GM21723 (cell line): Measurements from ENCODE around the gene PRIM2.
"Not testable (repeated sequence)": the region's sequence is repeated elsewhere in the genome, so short reads cannot be mapped to it uniquely, and the experiment has no call there.

Experiments used
- ATAC-seq: cut with Tn5 transposase; IDR thresholded peaks from one replicate; pipeline ENCODE4 v1.9.1; 2021; ENCODE audit warnings: mild to moderate bottlenecking, moderate library complexity; ENCODE audit not compliant: unreplicated experiment

The PRIM2 gene

GRCh38 chr6:57491795-57492194 lies 174.4 kb downstream of the PRIM2 start:
- ATAC-seq = not testable (repeated sequence)

- ATAC-seq = not testable (repeated sequence)
Observed at GRCh38 chr6:57496251-57496650, 178.8 kb downstream of the PRIM2 start.

GRCh38 chr6:57500368-57501021 lies 183.1 kb downstream of the PRIM2 start:
- ATAC-seq = not testable (repeated sequence)

- not testable (repeated sequence) for ATAC-seq
Observed at GRCh38 chr6:57502387-57502786, 185.0 kb downstream of the PRIM2 start.

GRCh38 chr6:57505251-57505650 lies 187.8 kb downstream of the PRIM2 start:
- ATAC-seq = not testable (repeated sequence)

DNA sequence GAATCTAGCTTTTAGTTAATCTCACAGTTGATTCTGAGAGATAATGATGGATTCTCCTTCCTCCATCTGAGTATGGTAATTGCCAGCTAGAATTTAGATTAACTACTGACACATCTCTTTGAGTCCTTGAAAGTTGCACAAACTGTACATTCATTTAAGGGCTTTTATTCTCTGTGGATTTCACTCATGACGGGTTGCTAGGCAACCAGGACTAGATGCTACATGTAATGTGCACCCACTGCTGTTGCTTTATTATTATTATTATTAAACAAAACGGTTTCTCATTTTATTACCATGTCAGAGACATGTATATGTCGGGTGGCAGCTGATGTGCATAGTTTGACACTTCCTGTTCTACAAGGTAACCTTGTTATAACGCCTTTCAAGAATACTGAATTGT lies 193.0 kb downstream of the PRIM2 start:
- ATAC-seq = not testable (repeated sequence)

GRCh38 chr6:57515171-57515570 lies 197.7 kb downstream of the PRIM2 start:
- ATAC-seq = not testable (repeated sequence)

GRCh38 chr6:57515845-57516244 lies 198.4 kb downstream of the PRIM2 start:
- ATAC-seq = not testable (repeated sequence)

DNA sequence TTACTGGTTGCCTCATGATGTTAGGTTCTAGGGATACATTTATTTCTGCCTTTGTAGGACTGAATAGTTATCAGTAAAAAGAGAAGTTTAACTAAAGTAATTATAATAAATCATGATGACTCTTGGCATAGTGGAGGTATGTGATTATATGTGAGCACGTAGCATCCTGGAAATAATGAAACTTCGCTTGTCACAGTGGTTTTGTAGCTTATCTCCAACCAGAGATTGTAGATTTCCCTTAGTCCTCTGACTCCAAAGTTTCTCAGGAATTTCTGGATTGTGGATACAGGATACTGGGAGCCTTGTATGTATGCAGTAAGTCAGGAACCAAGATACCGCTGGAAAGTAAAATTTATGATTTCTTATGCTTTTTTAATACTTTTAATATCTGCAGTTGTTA lies 199.3 kb downstream of the PRIM2 start:
- ATAC-seq = not testable (repeated sequence)

- not testable (repeated sequence) for ATAC-seq
Observed at GRCh38 chr6:57519198-57519597, 201.8 kb downstream of the PRIM2 start.

DNA sequence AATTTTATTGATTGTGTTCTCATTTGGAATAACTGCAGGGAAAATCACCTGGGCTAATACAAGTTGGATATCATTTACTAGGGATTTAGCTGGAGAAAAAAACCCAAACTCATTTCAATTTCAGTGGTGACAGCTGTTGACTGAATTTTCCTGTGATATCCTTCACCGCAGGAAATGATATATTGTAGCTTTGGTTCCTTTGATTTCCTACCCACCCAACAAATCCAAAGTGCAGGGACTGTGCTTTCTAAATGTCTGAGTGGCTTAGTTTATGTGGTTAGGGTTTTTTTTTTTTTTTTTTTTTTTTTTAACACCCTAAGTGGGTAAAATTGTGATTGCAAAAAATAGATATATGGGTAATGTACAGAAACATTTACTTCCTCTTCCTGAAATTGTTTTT lies 203.7 kb downstream of the PRIM2 start:
- not testable (repeated sequence) for ATAC-seq

DNA sequence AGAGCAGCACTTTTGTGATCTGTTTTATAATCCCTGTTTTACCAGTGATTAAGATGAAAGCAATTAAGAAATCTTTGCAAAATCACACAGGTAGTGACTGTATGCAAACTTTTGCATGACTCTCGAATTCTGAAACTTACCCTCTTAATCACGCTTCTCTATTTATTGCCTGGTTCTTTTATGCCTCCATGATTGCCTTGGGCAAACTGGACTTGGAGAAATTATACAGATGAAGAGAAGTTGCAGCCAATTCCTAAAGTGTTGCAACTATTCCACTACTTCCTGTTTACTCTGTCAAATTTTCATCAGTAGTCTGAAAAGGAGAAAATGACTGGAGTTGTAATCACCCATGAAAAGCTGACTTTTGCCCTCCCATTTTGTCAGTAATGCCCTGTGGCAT lies 205.8 kb downstream of the PRIM2 start:
- ATAC-seq = not testable (repeated sequence)

DNA sequence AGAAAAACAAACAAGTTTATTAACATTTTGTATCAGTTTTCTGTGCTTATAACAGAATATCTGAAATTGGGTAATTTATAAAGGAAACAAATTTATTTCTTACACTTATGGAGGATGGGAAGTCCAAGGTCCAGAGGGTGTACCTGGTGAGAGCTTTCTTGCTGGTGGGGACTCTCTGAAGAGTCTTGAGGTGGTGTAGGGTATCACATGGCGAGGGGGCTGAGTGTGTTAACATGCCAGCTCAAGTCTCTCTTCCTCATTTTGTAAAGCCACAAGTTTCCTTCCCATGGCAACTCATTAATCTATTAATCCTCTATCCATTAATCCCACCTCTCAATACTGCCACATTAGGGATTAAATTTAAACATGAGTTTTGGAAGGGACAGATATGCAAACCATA lies 212.3 kb downstream of the PRIM2 start:
- ATAC-seq = not testable (repeated sequence)

- not testable (repeated sequence) for ATAC-seq
Observed at GRCh38 chr6:57532660-57533059, 215.2 kb downstream of the PRIM2 start.

DNA sequence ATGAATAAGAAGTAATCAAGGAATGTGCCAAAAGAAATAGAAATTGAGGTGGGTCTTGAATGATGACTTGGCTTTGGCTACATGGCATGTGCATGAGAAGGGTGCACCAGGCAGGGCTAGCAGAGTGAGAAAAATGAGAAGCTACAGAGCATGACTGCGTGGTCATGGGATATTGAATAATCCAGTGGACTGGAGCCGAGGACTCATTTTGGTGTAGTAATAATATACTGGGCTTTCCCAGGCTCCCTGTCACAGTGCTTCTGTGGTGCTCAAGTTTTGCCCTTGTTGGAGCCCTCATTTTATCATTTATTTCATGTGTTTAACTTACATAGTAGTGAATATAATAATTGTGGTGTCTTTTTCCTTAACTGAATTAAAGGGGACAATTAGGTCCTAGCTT lies 217.7 kb downstream of the PRIM2 start:
- not testable (repeated sequence) for ATAC-seq

- peak; percentile 83 for ATAC-seq
Observed at GRCh38 chr6:57535994-57536393, 218.6 kb downstream of the PRIM2 start.

DNA sequence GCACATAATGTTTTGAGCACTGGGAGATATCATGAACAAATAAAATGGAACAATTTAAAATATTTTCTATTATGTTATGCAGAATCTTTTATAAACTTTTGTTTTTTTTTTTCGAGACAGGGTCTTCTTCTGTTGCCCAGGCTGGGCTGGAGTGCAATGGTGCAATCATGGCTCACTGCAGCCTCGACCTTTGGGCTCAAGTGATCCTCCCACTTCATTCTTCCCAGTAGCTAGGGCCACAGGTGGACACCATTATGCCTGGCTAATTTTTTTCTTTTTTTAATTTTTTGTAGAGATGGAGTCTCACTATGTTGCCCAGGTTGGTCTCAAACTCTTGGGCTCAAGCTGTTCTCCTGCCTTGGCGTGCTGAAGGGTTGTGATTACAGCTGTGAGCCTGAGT lies 220.5 kb downstream of the PRIM2 start:
- ATAC-seq = not testable (repeated sequence)

DNA sequence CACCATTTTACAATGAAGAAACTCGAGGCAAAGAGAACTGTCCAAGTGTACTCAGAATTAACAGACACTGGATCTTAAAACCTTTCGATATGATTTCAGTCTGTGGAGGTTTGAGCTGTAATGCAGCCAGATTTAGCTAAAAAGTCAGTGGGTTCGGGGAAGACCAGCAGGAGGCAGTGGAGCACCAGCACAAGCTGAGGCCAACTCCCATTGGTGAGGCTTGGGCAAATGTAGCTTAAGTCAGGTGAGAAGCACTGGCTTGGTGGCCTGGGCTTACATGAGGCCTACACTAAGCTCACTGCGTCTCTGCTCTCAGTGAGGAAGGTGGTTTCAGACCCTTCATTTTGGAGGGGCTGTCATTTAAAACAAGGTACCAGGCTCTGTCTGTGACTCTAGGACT lies 234.5 kb downstream of the PRIM2 start:
- ATAC-seq = not testable (repeated sequence)

DNA sequence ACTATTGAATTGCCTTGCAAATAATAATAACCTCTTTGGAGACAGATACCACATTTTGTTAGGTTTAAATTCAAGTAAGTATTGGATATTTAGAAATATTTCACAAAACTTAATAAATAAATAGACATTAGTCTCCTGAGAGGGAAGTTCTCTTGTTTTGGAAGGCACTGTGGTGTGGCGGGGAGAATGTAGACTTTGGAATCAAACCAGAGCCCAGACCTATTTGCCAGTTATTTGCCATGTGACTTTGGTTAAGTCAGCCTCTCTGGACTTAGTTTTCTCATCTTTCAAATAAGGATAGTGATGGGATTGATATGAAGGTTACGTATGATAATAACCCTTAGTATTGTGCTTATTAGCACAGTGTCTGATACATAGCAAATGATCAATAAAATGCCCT lies 240.4 kb downstream of the PRIM2 start:
- not testable (repeated sequence) for ATAC-seq

GRCh38 chr6:57559170-57559569 lies 241.7 kb downstream of the PRIM2 start:
- ATAC-seq = not testable (repeated sequence)

DNA sequence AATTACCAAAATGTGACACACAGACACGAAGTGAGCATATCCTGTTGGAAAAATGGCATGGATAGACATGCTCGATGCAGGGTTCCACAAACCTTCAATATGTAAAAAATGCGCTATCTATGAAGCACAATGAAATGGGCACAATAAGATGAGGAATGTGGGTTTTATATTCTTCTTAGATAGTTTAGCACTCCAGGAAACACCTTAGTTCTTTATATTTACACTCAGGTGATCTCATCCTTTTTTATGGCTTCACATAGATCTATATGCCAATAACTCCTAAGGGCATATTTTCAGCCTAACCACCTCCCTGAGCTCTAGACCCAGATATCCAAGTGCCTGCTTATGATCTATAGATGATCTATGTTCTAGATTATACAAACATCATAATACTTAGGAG lies 244.8 kb downstream of the PRIM2 start:
- not testable (repeated sequence) for ATAC-seq

- ATAC-seq = not testable (repeated sequence)
Observed at GRCh38 chr6:57572119-57572518, 254.7 kb downstream of the PRIM2 start.

- not testable (repeated sequence) for ATAC-seq
Observed at GRCh38 chr6:57572844-57573243, 255.4 kb downstream of the PRIM2 start.
